Upper lobe of left lung (tissue), 6 donors: ENCODE measurements around the gene PLEKHM1. TPM values are rescaled to one million over a fixed set of nuclear protein-coding genes. Genes with fewer than 3 reads are reported as not detected.
A peak's percentile ranks its signal among the peaks of the same experiment; 100 is the strongest.
"Not testable (repeated sequence)": the region's sequence is repeated elsewhere in the genome, so short reads cannot be mapped to it uniquely, and the experiment has no call there.

ENCODE experiments used
- ATAC-seq, 2 donors: fragments of 200-7000 bp; cut with Tn5 transposase; one replicate each; pipeline ENCODE4 v1.9.1; 2022; ENCODE audit warnings: mild to moderate bottlenecking in 2 of 2, moderate library complexity in 2 of 2; ENCODE audit not compliant: low FRiP score in 2 of 2
- DNase-seq, 2 donors: peaks; one replicate each; pipeline ENCODE4 v3.0.0-alpha.2; 2019 to 2020
- H3K27ac ChIP-seq, 4 donors: fragments of 200-600 bp; sonication (generic); one replicate each; pipeline ENCODE4 v1.5.1; 2016 to 2019
- H3K27me3 ChIP-seq, 4 donors: fragments of 200-600 bp; sonication (generic); one replicate each; pipeline ENCODE4 v1.5.1; 2017 to 2019
- H3K36me3 ChIP-seq, 4 donors: fragments of 200-600 bp; sonication (generic); one replicate each; pipeline ENCODE4 v1.5.1; 2016 to 2019
- H3K4me1 ChIP-seq, 4 donors: fragments of 200-600 bp; sonication (generic); one replicate each; pipeline ENCODE4 v1.5.1; 2018 to 2019
- H3K4me3 ChIP-seq, 4 donors: fragments of 200-600 bp; sonication (generic); one replicate each; pipeline ENCODE4 v1.5.1; 2017 to 2019; ENCODE audit warnings: mild to moderate bottlenecking in 2 of 4, moderate library complexity in 1 of 4
- H3K9me3 ChIP-seq, 4 donors: fragments of 200-600 bp; sonication (generic); one replicate each; pipeline ENCODE4 v1.5.1; 2018 to 2019
- EP300 ChIP-seq, 4 donors: sonication (generic); formaldehyde crosslinking; IDR thresholded peaks; one replicate each; pipeline ENCODE4 v1.5.1; 2017; ENCODE audit warnings: antibody characterized with exemption in 4 of 4, control low read depth in 2 of 4
- POLR2A ChIP-seq, 4 donors: fragments of 450-650 bp; IDR thresholded peaks; one replicate each; pipeline ENCODE4 v1.5.1; 2016 to 2017; ENCODE audit warnings: antibody characterized with exemption in 4 of 4, mild to moderate bottlenecking in 2 of 4
- POLR2AphosphoS5 ChIP-seq, 2 donors: sonication (generic); formaldehyde crosslinking; IDR thresholded peaks; one replicate each; pipeline ENCODE4 v1.5.1; 2017; ENCODE audit warnings: antibody characterized with exemption in 2 of 2
- WGBS, 2 donors: methylation state at CpG; one replicate each; pipeline ENCODE4 v1.1.5; 2017 to 2018; 5-methylcytosine and 5-hydroxymethylcytosine counted together
- total RNA-seq, 6 donors: library from RNA; depleted of rRNA in 4 of 6; stranded (reverse); fragments of >200 nt in 4 of 6; gene quantifications; one replicate each; pipeline versions ENCODE4 v1.1.0 to v1.2.1, GENCODE V29; 2016 to 2021
- TF ChIP-seq, protein P1 (sequence below), 6 experiments: fragments of 450-650 bp in 4 of 6; fragments of 200-600 bp in 2 of 6; sonication (generic) in 2 of 6; IDR thresholded peaks; one replicate each; pipeline ENCODE4 v1.5.1; 2016 to 2019; ENCODE audit warnings: antibody characterized with exemption in 6 of 6
- donor health status: DM: no; HTN: no; CAD: no; lungs with moderate emphysema.
- donor health status: DM: no; HTN: yes; CAD: no; lungs with severe emphysema.

PLEKHM1 gene
- total RNA-seq, 6 donors from 2014 or later, result 52.1 to 229 (median 72.0) TPM

GRCh38 chr17:45461524-45462327 is 28.8 kb downstream of the PLEKHM1 start:
- ATAC-seq, result peak; percentile 86 to 94
- H3K27ac ChIP-seq, result peak overlapping the region; percentile 49 to 74 (median 70)

DNA sequence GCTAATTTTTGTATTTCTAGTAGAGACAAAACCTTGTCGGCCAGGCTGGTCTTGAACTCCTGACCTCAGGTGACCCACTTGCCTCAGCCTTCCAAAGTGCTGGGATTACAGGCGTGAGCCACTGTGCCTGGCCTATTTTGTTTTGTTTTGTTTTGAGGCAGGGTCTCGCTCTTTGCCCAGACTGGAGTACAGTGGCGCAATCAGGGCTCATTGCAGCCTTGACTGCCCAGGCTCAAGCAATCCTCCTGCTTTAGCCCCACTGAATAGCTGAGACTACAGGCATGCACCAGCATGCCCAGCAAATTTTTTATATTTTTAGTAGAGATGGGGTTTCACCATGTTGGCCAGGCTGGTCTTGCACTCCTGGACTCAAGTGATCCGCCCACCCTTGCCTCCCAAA is 30.1 kb downstream of the PLEKHM1 start:
- peak overlapping the region in 1 of 4 donors; percentile 58 for H3K27ac ChIP-seq
- not testable (repeated sequence) for DNase-seq, ATAC-seq, H3K9me3 ChIP-seq, H3K4me3 ChIP-seq, H3K27me3 ChIP-seq
- peaks cover 4 to 17% (median 11%) of the 10 kb centered on the region in 4 donors for H3K36me3 ChIP-seq
- 94 to 100% methylated on average over 1 to 5 of the region's 5 CpGs for whole genome bisulfite sequencing, 2 donors
- peaks cover 3 to 14% (median 10%) of the 10 kb centered on the region in 4 donors for H3K4me1 ChIP-seq

More at GRCh38 chr17:45461524-45462327, 28.8 kb downstream of the PLEKHM1 start:
- peak; percentile 60 to 77 for TF ChIP-seq POLR2AphosphoS5 (IDR thresholded peaks at IDR 0.05)
- peak in 1 of 4 donors; percentile 57 for TF ChIP-seq EP300 (IDR thresholded peaks at IDR 0.05)
- not testable (repeated sequence) for H3K4me3 ChIP-seq, H3K27me3 ChIP-seq, H3K9me3 ChIP-seq
- DNase-seq, result peak in 1 of 2 donors; percentile 90
- H3K4me1 ChIP-seq, result peaks cover 3 to 14% (median 10%) of the 10 kb centered on the region in 4 donors
- peaks cover 0 to 10% (median 1%) of the 10 kb centered on the region in 4 donors for H3K36me3 ChIP-seq
- 23 to 49% methylated on average over 4 of the region's 8 CpGs for WGBS, 2 donors

- not testable (repeated sequence) for H3K4me3 ChIP-seq, DNase-seq, H3K9me3 ChIP-seq, ATAC-seq, H3K4me1 ChIP-seq, H3K27ac ChIP-seq, H3K27me3 ChIP-seq
- H3K36me3 ChIP-seq, result peaks cover 4 to 52% (median 30%) of the 10 kb centered on the region in 4 donors
- WGBS, 2 donors, result 90 to 99% methylated on average over 7 of the region's 8 CpGs
Measured at GRCh38 chr17:45454341-45454740, 36.2 kb downstream of the PLEKHM1 start.

- 97% methylated on average over 6 of the region's 17 CpGs; no CpG with 5 or more reads in 1 of the 2 donors for WGBS, 2 donors
- not testable (repeated sequence) for ATAC-seq, H3K4me3 ChIP-seq, H3K9me3 ChIP-seq, DNase-seq, H3K27ac ChIP-seq, H3K27me3 ChIP-seq, H3K4me1 ChIP-seq
- peaks cover 4 to 55% (median 30%) of the 10 kb centered on the region in 4 donors for H3K36me3 ChIP-seq
Measured at GRCh38 chr17:45453731-45454130, 36.8 kb downstream of the PLEKHM1 start.

DNA sequence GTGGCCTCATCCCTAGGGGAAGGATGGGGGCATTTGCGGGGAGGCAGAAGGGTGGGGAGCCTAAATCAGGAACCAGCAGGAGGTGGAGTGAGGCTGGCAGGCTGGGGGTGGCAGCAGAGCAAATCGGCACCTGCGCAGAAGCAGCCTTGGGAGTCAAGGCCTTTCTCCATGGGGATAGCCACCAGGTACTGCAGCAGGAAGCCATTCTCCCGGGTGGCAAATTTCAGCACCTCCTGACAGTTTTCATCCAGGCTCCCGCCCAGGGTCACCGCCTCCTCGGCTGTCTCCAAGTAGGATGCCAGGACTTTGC is 37.3 kb downstream of the PLEKHM1 start:
- peaks cover 4 to 55% (median 30%) of the 10 kb centered on the region in 4 donors for H3K36me3 ChIP-seq
- H3K4me1 ChIP-seq, H3K27me3 ChIP-seq, H3K4me3 ChIP-seq, ATAC-seq, DNase-seq, H3K27ac ChIP-seq, H3K9me3 ChIP-seq: not testable (repeated sequence)
- WGBS, 2 donors, result 100% methylated on average over 1 of the region's 7 CpGs

DNA sequence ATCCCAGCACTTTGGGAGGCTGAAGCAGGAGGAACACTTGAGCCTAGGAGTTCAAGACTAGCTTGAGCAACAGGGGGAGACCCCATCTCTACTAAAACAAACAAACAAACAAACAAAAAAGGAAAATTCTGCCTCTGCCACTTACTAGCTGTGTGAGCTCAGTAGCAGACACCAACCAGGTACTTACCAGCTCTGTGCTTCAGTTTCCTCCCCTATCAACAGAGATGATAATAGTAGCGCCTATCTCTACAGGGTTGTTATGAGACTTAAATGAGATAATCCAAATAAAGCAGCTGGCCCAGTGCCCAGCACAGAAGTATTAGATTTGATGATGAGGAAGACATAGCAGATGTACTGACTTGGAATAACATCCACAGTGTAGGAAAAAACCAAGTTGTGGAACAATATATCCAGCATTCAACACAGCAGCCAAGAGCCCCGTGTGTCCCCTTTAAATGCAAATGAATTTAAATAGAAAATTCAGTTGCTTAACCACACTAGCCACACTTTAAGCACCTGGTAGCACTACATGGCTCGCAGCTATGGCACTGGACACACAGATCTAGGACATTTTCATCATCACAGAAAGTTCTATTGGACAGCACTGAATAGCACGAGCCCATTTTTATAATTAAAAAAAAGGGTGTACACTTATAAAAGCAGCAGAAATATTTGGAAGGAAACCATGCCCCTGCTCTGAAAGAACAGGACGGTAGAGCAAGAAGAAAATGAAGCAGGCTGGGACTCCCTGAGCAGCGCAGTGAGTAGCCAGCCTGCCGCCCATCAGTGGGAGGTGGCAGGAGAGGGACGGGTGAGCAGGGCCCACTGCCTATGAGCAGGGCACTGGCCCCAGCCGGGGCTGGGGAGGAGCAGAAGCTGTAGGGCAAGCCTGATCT is 37.9 kb downstream of the PLEKHM1 start:
- peaks cover 4 to 55% (median 30%) of the 10 kb centered on the region in 4 donors for H3K36me3 ChIP-seq
- WGBS, 2 donors, result 68 to 75% methylated on average over 8 to 9 of the region's 9 CpGs
- not testable (repeated sequence) for ATAC-seq, H3K27me3 ChIP-seq, H3K9me3 ChIP-seq, H3K4me3 ChIP-seq, DNase-seq, H3K27ac ChIP-seq
- H3K4me1 ChIP-seq, result peaks cover 0 to 11% (median 3%) of the 10 kb centered on the region in 4 donors

- not testable (repeated sequence) for H3K9me3 ChIP-seq, H3K27ac ChIP-seq, ATAC-seq, DNase-seq, H3K27me3 ChIP-seq, H3K4me3 ChIP-seq
- 92 to 100% methylated on average over 3 to 6 of the region's 10 CpGs for WGBS, 2 donors
- Histone ChIP-seq H3K36me3 (peaks cover 4 to 47% (median 28%) of the 10 kb centered on the region in 4 donors), H3K4me1 (peaks cover 4 to 19% (median 12%) of the 10 kb centered on the region in 4 donors)
Measured at GRCh38 chr17:45451660-45452059, 38.9 kb downstream of the PLEKHM1 start.

DNA sequence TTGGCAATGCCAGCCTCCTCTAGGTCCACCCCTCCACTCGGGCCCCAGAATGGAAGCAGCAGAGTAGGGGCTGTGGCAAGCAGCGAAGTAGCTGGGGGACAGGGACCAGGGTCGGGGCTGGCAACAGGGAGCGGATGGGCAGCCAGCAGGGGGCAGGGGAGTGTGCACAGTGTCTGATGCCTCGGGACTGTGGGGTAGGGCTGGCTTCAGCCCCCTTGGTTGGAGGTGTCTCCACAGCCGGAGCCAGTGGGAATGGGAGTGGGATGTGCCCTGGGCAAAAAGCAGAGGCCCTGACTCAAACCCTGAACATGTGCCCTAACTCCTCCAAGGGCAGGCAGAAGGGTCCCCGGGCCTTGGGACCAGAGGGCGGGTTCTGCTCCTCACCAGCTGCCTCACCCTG is 39.4 kb downstream of the PLEKHM1 start:
- 81 to 99% methylated on average over 6 to 8 of the region's 8 CpGs for WGBS, 2 donors
- H3K27ac ChIP-seq, result no peak overlapping the region
- ATAC-seq (no peak), DNase-seq (no peak)
- TF ChIP-seq POLR2AphosphoS5 (IDR thresholded peaks at IDR 0.05), result no peak
- no peak for TF ChIP-seq EP300 (IDR thresholded peaks at IDR 0.05)
- TF ChIP-seq POLR2A (IDR thresholded peaks at IDR 0.05), result no peak
- TF ChIP-seq, protein P1, sequence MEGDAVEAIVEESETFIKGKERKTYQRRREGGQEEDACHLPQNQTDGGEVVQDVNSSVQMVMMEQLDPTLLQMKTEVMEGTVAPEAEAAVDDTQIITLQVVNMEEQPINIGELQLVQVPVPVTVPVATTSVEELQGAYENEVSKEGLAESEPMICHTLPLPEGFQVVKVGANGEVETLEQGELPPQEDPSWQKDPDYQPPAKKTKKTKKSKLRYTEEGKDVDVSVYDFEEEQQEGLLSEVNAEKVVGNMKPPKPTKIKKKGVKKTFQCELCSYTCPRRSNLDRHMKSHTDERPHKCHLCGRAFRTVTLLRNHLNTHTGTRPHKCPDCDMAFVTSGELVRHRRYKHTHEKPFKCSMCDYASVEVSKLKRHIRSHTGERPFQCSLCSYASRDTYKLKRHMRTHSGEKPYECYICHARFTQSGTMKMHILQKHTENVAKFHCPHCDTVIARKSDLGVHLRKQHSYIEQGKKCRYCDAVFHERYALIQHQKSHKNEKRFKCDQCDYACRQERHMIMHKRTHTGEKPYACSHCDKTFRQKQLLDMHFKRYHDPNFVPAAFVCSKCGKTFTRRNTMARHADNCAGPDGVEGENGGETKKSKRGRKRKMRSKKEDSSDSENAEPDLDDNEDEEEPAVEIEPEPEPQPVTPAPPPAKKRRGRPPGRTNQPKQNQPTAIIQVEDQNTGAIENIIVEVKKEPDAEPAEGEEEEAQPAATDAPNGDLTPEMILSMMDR (IDR thresholded peaks at IDR 0.05), result no peak
- no peaks in the 10 kb centered on the region for H3K9me3 ChIP-seq
- H3K36me3 ChIP-seq, result peaks cover 0 to 41% (median 23%) of the 10 kb centered on the region in 4 donors
- no peak overlapping the region for H3K4me3 ChIP-seq
- peaks cover 4 to 22% (median 15%) of the 10 kb centered on the region in 4 donors for H3K4me1 ChIP-seq
- no peaks in the 10 kb centered on the region for H3K27me3 ChIP-seq

- not testable (repeated sequence) for H3K27ac ChIP-seq, ATAC-seq, H3K4me3 ChIP-seq, H3K9me3 ChIP-seq, DNase-seq, H3K27me3 ChIP-seq
- H3K4me1 ChIP-seq, result peaks cover 10 to 26% (median 18%) of the 10 kb centered on the region in 4 donors
- H3K36me3 ChIP-seq, result peaks cover 0 to 46% (median 22%) of the 10 kb centered on the region in 4 donors
- 90 to 95% methylated on average over 1 of the region's 1 CpG for WGBS, 2 donors
Measured at GRCh38 chr17:45449708-45450329, 40.7 kb downstream of the PLEKHM1 start.

DNA sequence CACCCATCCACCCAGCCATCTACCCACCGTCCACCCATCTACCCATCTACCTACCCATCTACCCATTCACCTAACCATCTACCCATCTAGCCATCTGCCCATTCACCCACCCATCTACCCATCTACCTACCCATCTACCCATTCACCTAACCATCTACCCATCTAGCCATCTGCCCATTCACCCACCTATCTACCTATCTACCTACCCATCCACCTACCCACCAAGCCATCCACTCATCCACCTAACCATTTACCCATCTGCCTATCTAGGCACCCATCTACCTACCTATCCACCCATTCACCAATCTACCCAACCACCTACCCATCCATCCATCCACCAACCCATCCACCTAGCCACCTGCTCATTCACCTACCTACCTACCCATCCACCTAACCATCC is 41.3 kb downstream of the PLEKHM1 start:
- H3K27me3 ChIP-seq, H3K9me3 ChIP-seq, H3K27ac ChIP-seq, H3K4me3 ChIP-seq, DNase-seq, ATAC-seq: not testable (repeated sequence)
- Histone ChIP-seq H3K36me3 (peaks cover 0 to 43% (median 20%) of the 10 kb centered on the region in 4 donors), H3K4me1 (peaks cover 10 to 26% (median 18%) of the 10 kb centered on the region in 4 donors)
- WGBS, 2 donors, result 89 to 90% methylated on average over 1 of the region's 1 CpG
